ENCODE measurements around the gene SAPCD1. TPM values are rescaled to one million over a fixed set of nuclear protein-coding genes. Genes with fewer than 3 reads are reported as not detected.

SAPCD1 gene
- total RNA-seq, 1 donor, result 0.63 TPM

- Histone ChIP-seq H3K4me3 (ENCODE audit: low read length) (no peak overlapping the region), H3K4me1 (ENCODE audit: insufficient read depth, low read length) (no peaks in the 10 kb centered on the region), H3K27me3 (ENCODE audit: insufficient read depth, low read length) (no peaks in the 10 kb centered on the region), H3K9me3 (ENCODE audit: low read depth, low read length) (no peaks in the 10 kb centered on the region)
These were observed 1.1 kb upstream of the SAPCD1 start for GRCh38 chr6:31761343-31761742.

GRCh38 chr6:31762878-31763618 is 592 bp downstream of the SAPCD1 start:
- Histone ChIP-seq H3K4me1 (ENCODE audit: insufficient read depth, low read length) (peaks cover 3% of the 10 kb centered on the region), H3K4me3 (ENCODE audit: low read length) (no peak overlapping the region), H3K27me3 (ENCODE audit: insufficient read depth, low read length) (no peaks in the 10 kb centered on the region), H3K9me3 (ENCODE audit: low read depth, low read length) (no peaks in the 10 kb centered on the region)

- H3K27me3 ChIP-seq (ENCODE audit: insufficient read depth, low read length), result no peaks in the 10 kb centered on the region
- no peaks in the 10 kb centered on the region for H3K9me3 ChIP-seq (ENCODE audit: low read depth, low read length)
- H3K4me1 ChIP-seq (ENCODE audit: insufficient read depth, low read length), result peaks cover 9% of the 10 kb centered on the region
- no peak overlapping the region for H3K4me3 ChIP-seq (ENCODE audit: low read length)
These were observed 1.1 kb downstream of the SAPCD1 start for GRCh38 chr6:31763619-31763940.

GRCh38 chr6:31764198-31764597 is 1.7 kb downstream of the SAPCD1 start:
- no peaks in the 10 kb centered on the region for H3K9me3 ChIP-seq (ENCODE audit: low read depth, low read length)
- H3K27me3 ChIP-seq (ENCODE audit: insufficient read depth, low read length), result no peaks in the 10 kb centered on the region
- H3K4me3 ChIP-seq (ENCODE audit: low read length), result no peak overlapping the region
- H3K4me1 ChIP-seq (ENCODE audit: insufficient read depth, low read length), result peaks cover 15% of the 10 kb centered on the region

- H3K9me3 ChIP-seq (ENCODE audit: low read depth, low read length), result no peaks in the 10 kb centered on the region
- peaks cover 20% of the 10 kb centered on the region for H3K4me1 ChIP-seq (ENCODE audit: insufficient read depth, low read length)
- no peaks in the 10 kb centered on the region for H3K27me3 ChIP-seq (ENCODE audit: insufficient read depth, low read length)
- no peak overlapping the region for H3K4me3 ChIP-seq (ENCODE audit: low read length)
These were observed 3.1 kb downstream of the SAPCD1 start for GRCh38 chr6:31765559-31765909.

GRCh38 chr6:31765910-31766794 is 3.7 kb downstream of the SAPCD1 start:
- H3K4me1 ChIP-seq (ENCODE audit: insufficient read depth, low read length), result peaks cover 20% of the 10 kb centered on the region
- no peaks in the 10 kb centered on the region for H3K27me3 ChIP-seq (ENCODE audit: insufficient read depth, low read length)
- no peaks in the 10 kb centered on the region for H3K9me3 ChIP-seq (ENCODE audit: low read depth, low read length)
- H3K4me3 ChIP-seq (ENCODE audit: low read length), result no peak overlapping the region

- H3K9me3 ChIP-seq (ENCODE audit: low read depth, low read length), result no peaks in the 10 kb centered on the region
- H3K4me1 ChIP-seq (ENCODE audit: insufficient read depth, low read length), result peaks cover 22% of the 10 kb centered on the region
- no peaks in the 10 kb centered on the region for H3K27me3 ChIP-seq (ENCODE audit: insufficient read depth, low read length)
- no peak overlapping the region for H3K4me3 ChIP-seq (ENCODE audit: low read length)
These were observed 4.7 kb downstream of the SAPCD1 start for GRCh38 chr6:31767096-31767645.

- no peaks in the 10 kb centered on the region for H3K27me3 ChIP-seq (ENCODE audit: insufficient read depth, low read length)
- H3K4me1 ChIP-seq (ENCODE audit: insufficient read depth, low read length), result peaks cover 35% of the 10 kb centered on the region
- H3K4me3 ChIP-seq (ENCODE audit: low read length), result no peak overlapping the region
- H3K9me3 ChIP-seq (ENCODE audit: low read depth, low read length), result no peaks in the 10 kb centered on the region
These were observed 6.2 kb downstream of the SAPCD1 start for GRCh38 chr6:31768363-31769257.

- H3K9me3 ChIP-seq (ENCODE audit: low read depth, low read length), result no peaks in the 10 kb centered on the region
- peaks cover 35% of the 10 kb centered on the region for H3K4me1 ChIP-seq (ENCODE audit: insufficient read depth, low read length)
- H3K4me3 ChIP-seq (ENCODE audit: low read length), result no peak overlapping the region
These were observed 7.4 kb downstream of the SAPCD1 start for GRCh38 chr6:31769684-31770371.

GRCh38 chr6:31770860-31771259 is 8.4 kb downstream of the SAPCD1 start:
- peaks cover 35% of the 10 kb centered on the region for H3K4me1 ChIP-seq (ENCODE audit: insufficient read depth, low read length)
- no peak overlapping the region for H3K4me3 ChIP-seq (ENCODE audit: low read length)
- H3K9me3 ChIP-seq (ENCODE audit: low read depth, low read length), result no peaks in the 10 kb centered on the region
- no peaks in the 10 kb centered on the region for H3K27me3 ChIP-seq (ENCODE audit: insufficient read depth, low read length)

More at GRCh38 chr6:31769684-31770371, 7.4 kb downstream of the SAPCD1 start:
- H3K27me3 ChIP-seq (ENCODE audit: insufficient read depth, low read length), result no peaks in the 10 kb centered on the region

GRCh38 chr6:31771992-31772358 is 9.5 kb downstream of the SAPCD1 start:
- Histone ChIP-seq H3K27me3 (ENCODE audit: insufficient read depth, low read length) (no peaks in the 10 kb centered on the region), H3K4me1 (ENCODE audit: insufficient read depth, low read length) (peaks cover 46% of the 10 kb centered on the region), H3K4me3 (ENCODE audit: low read length) (no peak overlapping the region), H3K9me3 (ENCODE audit: low read depth, low read length) (no peaks in the 10 kb centered on the region)

GRCh38 chr6:31775184-31775583 is 12.7 kb downstream of the SAPCD1 start:
- H3K9me3 ChIP-seq (ENCODE audit: low read depth, low read length), result no peaks in the 10 kb centered on the region
- no peak overlapping the region for H3K4me3 ChIP-seq (ENCODE audit: low read length)
- H3K27me3 ChIP-seq (ENCODE audit: insufficient read depth, low read length), result no peaks in the 10 kb centered on the region
- peaks cover 32% of the 10 kb centered on the region for H3K4me1 ChIP-seq (ENCODE audit: insufficient read depth, low read length)

- peaks cover 32% of the 10 kb centered on the region for H3K4me1 ChIP-seq (ENCODE audit: insufficient read depth, low read length)
- H3K9me3 ChIP-seq (ENCODE audit: low read depth, low read length), result no peaks in the 10 kb centered on the region
- H3K4me3 ChIP-seq (ENCODE audit: low read length), result no peak overlapping the region
These were observed 13.4 kb downstream of the SAPCD1 start for GRCh38 chr6:31775633-31776484.

More at GRCh38 chr6:31775633-31776484, 13.4 kb downstream of the SAPCD1 start:
- no peaks in the 10 kb centered on the region for H3K27me3 ChIP-seq (ENCODE audit: insufficient read depth, low read length)
